ENCODE measurements around the gene BICD2.

GRCh38 chr9:92764988-92765936 lies 629 bp upstream of the BICD2 start:
- TF ChIP-seq POLR2A (IDR thresholded peaks at IDR 0.05) (peak; percentile 69 to 78), POLR2AphosphoS5 (IDR thresholded peaks at IDR 0.05) (peak; percentile 63 to 87 (median 80)), EP300 (IDR thresholded peaks at IDR 0.05) (no peak)
- TF ChIP-seq, protein P1, sequence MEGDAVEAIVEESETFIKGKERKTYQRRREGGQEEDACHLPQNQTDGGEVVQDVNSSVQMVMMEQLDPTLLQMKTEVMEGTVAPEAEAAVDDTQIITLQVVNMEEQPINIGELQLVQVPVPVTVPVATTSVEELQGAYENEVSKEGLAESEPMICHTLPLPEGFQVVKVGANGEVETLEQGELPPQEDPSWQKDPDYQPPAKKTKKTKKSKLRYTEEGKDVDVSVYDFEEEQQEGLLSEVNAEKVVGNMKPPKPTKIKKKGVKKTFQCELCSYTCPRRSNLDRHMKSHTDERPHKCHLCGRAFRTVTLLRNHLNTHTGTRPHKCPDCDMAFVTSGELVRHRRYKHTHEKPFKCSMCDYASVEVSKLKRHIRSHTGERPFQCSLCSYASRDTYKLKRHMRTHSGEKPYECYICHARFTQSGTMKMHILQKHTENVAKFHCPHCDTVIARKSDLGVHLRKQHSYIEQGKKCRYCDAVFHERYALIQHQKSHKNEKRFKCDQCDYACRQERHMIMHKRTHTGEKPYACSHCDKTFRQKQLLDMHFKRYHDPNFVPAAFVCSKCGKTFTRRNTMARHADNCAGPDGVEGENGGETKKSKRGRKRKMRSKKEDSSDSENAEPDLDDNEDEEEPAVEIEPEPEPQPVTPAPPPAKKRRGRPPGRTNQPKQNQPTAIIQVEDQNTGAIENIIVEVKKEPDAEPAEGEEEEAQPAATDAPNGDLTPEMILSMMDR (IDR thresholded peaks at IDR 0.05), result peak; percentile 87 to 96 (median 90)
